Mesenchymal stem cell (in vitro differentiated cells and primary cell): ENCODE measurements around the gene SLC16A5.

Experiments
- DNase-seq: peaks from one replicate; pipeline ENCODE4 v3.0.0-alpha.2; 2013
- H2AFZ ChIP-seq: one replicate; pipeline ENCODE4 v1.6.1; 2013; ENCODE audit warnings: low read depth, mild to moderate bottlenecking, control low read depth, inconsistent platforms, low read length, moderate library complexity
- H2AK5ac ChIP-seq: 2 replicates; pipeline ENCODE4 v1.6.1; 2013; ENCODE audit warnings: low read length, moderate library complexity, mild to moderate bottlenecking, inconsistent platforms; ENCODE audit not compliant: severe bottlenecking
- H2BK120ac ChIP-seq: one replicate; pipeline ENCODE4 v1.6.1; 2013; ENCODE audit warnings: low read depth, mild to moderate bottlenecking, inconsistent platforms, low read length, moderate library complexity
- H2BK12ac ChIP-seq, 2 experiments: one replicate each; pipeline ENCODE4 v1.6.1; 2013; ENCODE audit warnings: inconsistent platforms in 2 of 2, low read length in 2 of 2, mild to moderate bottlenecking in 2 of 2, moderate library complexity in 2 of 2, control low read depth in 1 of 2
- H2BK15ac ChIP-seq: one replicate; pipeline ENCODE4 v1.6.1; 2013; ENCODE audit warnings: mild to moderate bottlenecking, low read depth, inconsistent platforms; ENCODE audit not compliant: poor library complexity, severe bottlenecking
- H2BK5ac ChIP-seq: 2 replicates; pipeline ENCODE4 v1.6.1; 2013; ENCODE audit warnings: low read depth, mild to moderate bottlenecking, low read length, control low read depth, inconsistent platforms; ENCODE audit not compliant: poor library complexity, severe bottlenecking
- H3K14ac ChIP-seq, 2 experiments: one replicate each; pipeline ENCODE4 v1.6.1; 2013; ENCODE audit warnings: inconsistent platforms in 2 of 2, low read length in 2 of 2, control low read depth in 1 of 2, mild to moderate bottlenecking in 1 of 2, moderate library complexity in 1 of 2
- H3K18ac ChIP-seq, 2 experiments: one replicate each; pipeline ENCODE4 v1.6.1; 2013; ENCODE audit warnings: inconsistent platforms in 2 of 2, low read length in 2 of 2, control low read depth in 1 of 2, low read depth in 1 of 2, mild to moderate bottlenecking in 1 of 2
- H3K23ac ChIP-seq, 2 experiments: one replicate each; pipeline ENCODE4 v1.6.1; 2013; ENCODE audit warnings: inconsistent platforms in 2 of 2, low read length in 2 of 2, mild to moderate bottlenecking in 2 of 2, moderate library complexity in 2 of 2, control low read depth in 1 of 2
- H3K27ac ChIP-seq: 2 replicates; pipeline ENCODE4 v1.5.1; 2013; ENCODE audit warnings: mild to moderate bottlenecking, moderate library complexity, low read length, control low read depth, inconsistent platforms; ENCODE audit not compliant: poor library complexity, severe bottlenecking
- H3K27me3 ChIP-seq, 2 experiments: 2 replicates each; pipeline versions ENCODE4 v1.6.1 to v1.7.0; 2013; ENCODE audit warnings: low read length in 2 of 2, mild to moderate bottlenecking in 2 of 2, moderate library complexity in 2 of 2, control low read depth in 1 of 2, inconsistent platforms in 1 of 2; ENCODE audit not compliant: control insufficient read depth in 1 of 2, insufficient read depth in 1 of 2
- H3K36me3 ChIP-seq, 2 experiments: 2 replicates each; pipeline versions ENCODE4 v1.6.1 to v1.7.0; 2013; ENCODE audit warnings: low read length in 2 of 2, control low read depth in 1 of 2, inconsistent platforms in 1 of 2, low read depth in 1 of 2, mild to moderate bottlenecking in 1 of 2; ENCODE audit not compliant: insufficient read depth in 2 of 2, control insufficient read depth in 1 of 2
- H3K4ac ChIP-seq, 2 experiments: one replicate each; pipeline ENCODE4 v1.6.1; 2013; ENCODE audit warnings: inconsistent platforms in 2 of 2, low read length in 2 of 2, mild to moderate bottlenecking in 2 of 2, moderate library complexity in 2 of 2, control low read depth in 1 of 2, low read depth in 1 of 2
- H3K4me1 ChIP-seq: 2 replicates; pipeline ENCODE4 v1.6.1; 2013; ENCODE audit warnings: low read depth, low read length, control low read depth; ENCODE audit not compliant: control insufficient read depth, insufficient read depth
- H3K4me2 ChIP-seq: 2 replicates; pipeline ENCODE4 v1.6.1; 2013; ENCODE audit warnings: low read length, mild to moderate bottlenecking, inconsistent platforms; ENCODE audit not compliant: poor library complexity, severe bottlenecking
- H3K4me3 ChIP-seq, 2 experiments: 2 replicates each; pipeline versions ENCODE4 v1.5.1 to v1.7.0; 2013; ENCODE audit warnings: low read length in 2 of 2, mild to moderate bottlenecking in 2 of 2, control low read depth in 1 of 2, low read depth in 1 of 2; ENCODE audit not compliant: insufficient read depth in 1 of 2
- H3K79me1 ChIP-seq: replicated peaks from 2 replicates; pipeline ENCODE4 v1.6.1; 2013; ENCODE audit warnings: mild to moderate bottlenecking, control low read depth, low read length, inconsistent platforms; ENCODE audit not compliant: poor library complexity, severe bottlenecking
- H3K9ac ChIP-seq: 2 replicates; pipeline ENCODE4 v1.7.0; 2013; ENCODE audit warnings: mild to moderate bottlenecking, low read length, moderate library complexity
- H3K9me3 ChIP-seq: 2 replicates; pipeline ENCODE4 v1.7.0; 2013; ENCODE audit warnings: mild to moderate bottlenecking, low read length; ENCODE audit not compliant: control insufficient read depth
- H4K8ac ChIP-seq: one replicate; pipeline ENCODE4 v1.6.1; 2013; ENCODE audit warnings: inconsistent platforms, mild to moderate bottlenecking, low read length, moderate library complexity
- H4K91ac ChIP-seq: one replicate; pipeline ENCODE4 v1.6.1; 2013; ENCODE audit warnings: mild to moderate bottlenecking, low read length, inconsistent platforms
- WGBS: methylation state at CpG from one replicate; pipeline ENCODE4 v1.1.7; 2013; ENCODE audit warnings: mixed read lengths; 5-methylcytosine and 5-hydroxymethylcytosine counted together

SLC16A5 gene

GRCh38 chr17:75090871-75091854 is 3.4 kb downstream of the SLC16A5 start:
- H3K79me1 ChIP-seq = peaks cover 11% of the 10 kb centered on the region
- peak overlapping the region in 1 of 2 experiments; percentile 56 for H3K4me3 ChIP-seq
- peak overlapping the region; percentile 57 to 59 for H3K18ac ChIP-seq
- no peak overlapping the region for H3K23ac ChIP-seq
- H3K9me3 ChIP-seq = no peaks in the 10 kb centered on the region
- no peak overlapping the region for H2BK5ac ChIP-seq
- peak overlapping the region; percentile 44 for H4K91ac ChIP-seq
- no peak overlapping the region for H3K27ac ChIP-seq
- peaks cover 0 to 18% of the 10 kb centered on the region in 2 experiments for H3K36me3 ChIP-seq
- H2AFZ ChIP-seq = no peak overlapping the region
- no peaks in the 10 kb centered on the region for H3K27me3 ChIP-seq
- H3K4ac ChIP-seq = peak overlapping the region; percentile 24 to 78
- peak overlapping the region; percentile 2 for H2BK15ac ChIP-seq
- no peak overlapping the region for H3K4me2 ChIP-seq
- peaks cover 57% of the 10 kb centered on the region for H3K4me1 ChIP-seq
- WGBS = 74% methylated on average over 19 of the region's 19 CpGs
- H4K8ac ChIP-seq = peak overlapping the region; percentile 66
- H2BK12ac ChIP-seq = peak overlapping the region in 1 of 2 experiments; percentile 64
- H3K9ac ChIP-seq = peak overlapping the region; percentile 36
- peak overlapping the region; percentile 50 for H2AK5ac ChIP-seq
- H2BK120ac ChIP-seq = no peak overlapping the region
- H3K14ac ChIP-seq = peak overlapping the region in 1 of 2 experiments; percentile 89
- no peak for DNase-seq

GRCh38 chr17:75091855-75092327 is 4.1 kb downstream of the SLC16A5 start:
- Histone ChIP-seq H3K36me3 (peaks cover 0 to 18% of the 10 kb centered on the region in 2 experiments), H3K18ac (no peak overlapping the region), H3K9ac (no peak overlapping the region), H3K4me3 (no peak overlapping the region), H3K4me2 (no peak overlapping the region), H2AK5ac (no peak overlapping the region), H4K91ac (peak overlapping the region; percentile 10), H2AFZ (no peak overlapping the region), H3K14ac (no peak overlapping the region), H2BK5ac (no peak overlapping the region), H3K23ac (no peak overlapping the region), H3K9me3 (no peaks in the 10 kb centered on the region), H3K27me3 (no peaks in the 10 kb centered on the region), H2BK12ac (no peak overlapping the region), H2BK15ac (peak overlapping the region; percentile 2), H3K79me1 (peaks cover 11% of the 10 kb centered on the region), H4K8ac (no peak overlapping the region), H3K4me1 (peaks cover 56% of the 10 kb centered on the region), H2BK120ac (no peak overlapping the region), H3K27ac (no peak overlapping the region), H3K4ac (no peak overlapping the region)
- WGBS = 96% methylated on average over 10 of the region's 10 CpGs
- peak; percentile 18 for DNase-seq

- H3K36me3 ChIP-seq = peaks cover under 1 to 32% of the 10 kb centered on the region in 2 experiments
- H3K4ac ChIP-seq = peak overlapping the region; percentile 4 to 39
- H2BK15ac ChIP-seq = peak overlapping the region; percentile 52
- H3K23ac ChIP-seq = no peak overlapping the region
- DNase-seq = no peak
- H4K91ac ChIP-seq = peak overlapping the region; percentile 92
- no peak overlapping the region for H3K4me3 ChIP-seq
- H2BK12ac ChIP-seq = peak overlapping the region; percentile 33 to 72
- peak overlapping the region in 1 of 2 experiments; percentile 95 for H3K14ac ChIP-seq
- H3K79me1 ChIP-seq = peaks cover 13% of the 10 kb centered on the region
- H3K9me3 ChIP-seq = no peaks in the 10 kb centered on the region
- H3K27me3 ChIP-seq = no peaks in the 10 kb centered on the region
- H3K4me1 ChIP-seq = peaks cover 48% of the 10 kb centered on the region
- no peak overlapping the region for H3K9ac ChIP-seq
- peak overlapping the region; percentile 6 for H2AK5ac ChIP-seq
- H4K8ac ChIP-seq = peak overlapping the region; percentile 50
- no peak overlapping the region for H3K27ac ChIP-seq
- no peak overlapping the region for H2BK120ac ChIP-seq
- 97% methylated on average over 18 of the region's 18 CpGs for whole genome bisulfite sequencing
- H2BK5ac ChIP-seq = no peak overlapping the region
- H3K4me2 ChIP-seq = no peak overlapping the region
- no peak overlapping the region for H2AFZ ChIP-seq
- H3K18ac ChIP-seq = peak overlapping the region in 1 of 2 experiments; percentile 52
These were observed 5.9 kb downstream of the SLC16A5 start for GRCh38 chr17:75093548-75094158.
